ENCODE data around the gene MAP3K7CL. TPM values are rescaled to one million over a fixed set of nuclear protein-coding genes. Genes with fewer than 3 reads are reported as not detected.

Gene MAP3K7CL
- total RNA-seq, 4 donors from 2014 or later: 6.8 to 10.4 (median 8.8) TPM

GRCh38 chr21:29215709-29216108, 85.3 kb downstream of the MAP3K7CL start:
- TF ChIP-seq POLR2AphosphoS5 (IDR thresholded peaks at IDR 0.05) (peak in 1 of 3 donors; percentile 23), POLR2A (IDR thresholded peaks at IDR 0.05) (no peak)
- Histone ChIP-seq H3K4me1 (peaks cover 23% of the 10 kb centered on the region), H3K27me3 (no peaks in the 10 kb centered on the region), H3K36me3 (no peaks in the 10 kb centered on the region), H3K27ac (no peak overlapping the region), H3K4me3 (no peak overlapping the region), H3K9me3 (no peaks in the 10 kb centered on the region)
- no peak for DNase-seq (ENCODE audit: low spot score in 2 of 2)
- WGBS: 70% methylated on average over 2 of the region's 2 CpGs

- H3K4me1 ChIP-seq: peaks cover 23% of the 10 kb centered on the region
- no peak overlapping the region for H3K27ac ChIP-seq
- TF ChIP-seq CTCF (IDR thresholded peaks at IDR 0.05) (no peak), POLR2AphosphoS5 (IDR thresholded peaks at IDR 0.05) (peak in 1 of 3 donors; percentile 40)
- no peaks in the 10 kb centered on the region for H3K9me3 ChIP-seq
- no peaks in the 10 kb centered on the region for H3K36me3 ChIP-seq
- H3K27me3 ChIP-seq: no peaks in the 10 kb centered on the region
- WGBS: 37% methylated on average over 4 of the region's 4 CpGs
- DNase-seq (ENCODE audit: low spot score in 2 of 2): no peak
- H3K4me3 ChIP-seq: no peak overlapping the region
Observed at GRCh38 chr21:29217818-29218291, 87.4 kb downstream of the MAP3K7CL start.

- WGBS: 58% methylated on average over 1 of the region's 1 CpG
- DNase-seq (ENCODE audit: low spot score in 2 of 2): no peak
- Histone ChIP-seq H3K4me1 (peaks cover 23% of the 10 kb centered on the region), H3K9me3 (no peaks in the 10 kb centered on the region), H3K27ac (no peak overlapping the region), H3K36me3 (no peaks in the 10 kb centered on the region), H3K4me3 (no peak overlapping the region), H3K27me3 (no peaks in the 10 kb centered on the region)
- no peak for TF ChIP-seq EP300 (IDR thresholded peaks at IDR 0.05)
- no peak for TF ChIP-seq CTCF (IDR thresholded peaks at IDR 0.05)
- no peak for TF ChIP-seq POLR2AphosphoS5 (IDR thresholded peaks at IDR 0.05)
- no peak for TF ChIP-seq POLR2A (IDR thresholded peaks at IDR 0.05)
Observed at GRCh38 chr21:29218749-29219148, 88.3 kb downstream of the MAP3K7CL start.

GRCh38 chr21:29219165-29219770, 88.8 kb downstream of the MAP3K7CL start:
- Histone ChIP-seq H3K9me3 (no peaks in the 10 kb centered on the region), H3K4me3 (no peak overlapping the region), H3K27me3 (no peaks in the 10 kb centered on the region), H3K36me3 (no peaks in the 10 kb centered on the region), H3K4me1 (peaks cover 23% of the 10 kb centered on the region), H3K27ac (no peak overlapping the region)
- TF ChIP-seq CTCF (IDR thresholded peaks at IDR 0.05) (no peak), EP300 (IDR thresholded peaks at IDR 0.05) (no peak), POLR2A (IDR thresholded peaks at IDR 0.05) (no peak), POLR2AphosphoS5 (IDR thresholded peaks at IDR 0.05) (no peak)
- no peak for DNase-seq (ENCODE audit: low spot score in 2 of 2)
- 77% methylated on average over 8 of the region's 8 CpGs for WGBS

DNA sequence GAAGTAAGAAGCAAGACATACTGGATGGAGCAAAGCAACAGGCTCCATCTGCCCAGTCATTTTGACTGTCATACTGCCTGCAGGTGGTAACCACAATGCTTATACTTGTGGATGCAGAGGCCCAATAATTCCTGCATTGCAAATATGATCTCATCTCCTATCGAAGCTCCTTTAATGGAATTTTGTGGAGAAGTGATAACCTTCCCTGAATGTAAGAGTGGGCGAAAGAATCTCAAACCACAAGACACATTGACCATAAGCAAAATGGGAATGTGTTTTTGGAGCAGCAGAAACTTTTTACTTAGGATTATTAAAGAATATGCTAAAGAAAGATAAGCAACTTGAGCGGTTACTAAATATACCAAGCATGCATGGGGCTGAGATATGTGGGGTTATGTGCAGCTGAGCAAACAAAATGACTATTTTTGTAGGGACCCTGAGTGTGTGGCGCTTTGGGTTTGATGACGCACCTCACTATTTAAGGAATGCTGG, 90.9 kb downstream of the MAP3K7CL start:
- H3K27me3 ChIP-seq: no peaks in the 10 kb centered on the region
- no peaks in the 10 kb centered on the region for H3K9me3 ChIP-seq
- DNase-seq (ENCODE audit: low spot score in 2 of 2): no peak
- H3K36me3 ChIP-seq: no peaks in the 10 kb centered on the region
- no peak overlapping the region for H3K4me3 ChIP-seq
- no peak overlapping the region for H3K27ac ChIP-seq
- TF ChIP-seq POLR2A (IDR thresholded peaks at IDR 0.05): no peak
- no peak for TF ChIP-seq EP300 (IDR thresholded peaks at IDR 0.05)
- TF ChIP-seq CTCF (IDR thresholded peaks at IDR 0.05): no peak
- WGBS: 93% methylated on average over 5 of the region's 5 CpGs
- H3K4me1 ChIP-seq: peaks cover 23% of the 10 kb centered on the region
